ENCODE data around the gene KLC3. TPM values are rescaled to one million over a fixed set of nuclear protein-coding genes. Genes with fewer than 3 reads are reported as not detected.

KLC3 gene
- total RNA-seq, 1 donor from 2014 or later: not detected

GRCh38 chr19:45358213-45358792 is 17.8 kb downstream of the KLC3 start:
- DNase-seq (no peak), ATAC-seq (no peak)
- intact Hi-C loops (cut with micrococcal nuclease): no loop called here

DNA sequence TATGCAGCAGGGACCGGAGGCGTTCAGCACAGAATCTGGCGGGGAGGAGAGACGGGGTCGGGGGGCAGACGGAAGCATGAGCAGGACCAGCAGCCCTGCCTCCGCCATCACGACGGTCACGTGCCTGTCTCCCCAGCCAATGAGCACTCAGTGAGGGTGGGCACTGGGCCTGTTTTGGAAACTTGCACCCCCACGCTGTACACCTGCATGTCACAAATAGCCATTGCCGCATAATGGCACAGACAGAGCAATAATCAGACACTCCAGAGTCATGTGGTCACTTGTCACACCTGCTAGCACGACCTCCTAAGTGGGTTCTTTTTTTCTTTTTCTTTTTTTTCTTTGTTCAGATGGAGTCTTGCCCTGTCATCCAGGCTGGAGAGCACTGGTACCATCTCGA is 21.1 kb downstream of the KLC3 start:
- intact Hi-C loops (cut with micrococcal nuclease): no loop called here
- DNase-seq (no peak), ATAC-seq (no peak)

DNA sequence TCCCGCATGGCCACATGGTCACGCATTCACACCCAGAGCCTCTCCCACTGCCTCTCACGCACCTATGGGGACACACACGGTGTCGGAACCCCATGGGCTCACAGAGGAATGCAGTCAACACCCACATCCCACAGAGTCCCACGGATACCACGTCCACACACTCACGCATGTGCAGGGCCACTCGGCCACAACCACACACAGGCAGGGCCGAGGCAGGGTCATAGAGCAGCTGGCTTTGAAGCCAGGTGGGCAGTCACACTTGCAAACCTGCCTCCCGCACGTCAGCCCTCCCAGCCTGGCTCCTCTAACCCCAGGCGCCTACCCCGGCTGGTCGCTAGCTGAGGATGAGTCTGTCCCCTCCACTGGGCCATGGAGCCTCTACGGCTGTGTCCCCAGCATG is 21.7 kb downstream of the KLC3 start:
- DNase-seq: no peak
- ATAC-seq: no peak
- intact Hi-C loops (cut with micrococcal nuclease): no loop called here

- ATAC-seq (no peak), DNase-seq (no peak)
- intact Hi-C loops (cut with micrococcal nuclease): no loop called here
These were observed 23.4 kb downstream of the KLC3 start for GRCh38 chr19:45363861-45364459.

DNA sequence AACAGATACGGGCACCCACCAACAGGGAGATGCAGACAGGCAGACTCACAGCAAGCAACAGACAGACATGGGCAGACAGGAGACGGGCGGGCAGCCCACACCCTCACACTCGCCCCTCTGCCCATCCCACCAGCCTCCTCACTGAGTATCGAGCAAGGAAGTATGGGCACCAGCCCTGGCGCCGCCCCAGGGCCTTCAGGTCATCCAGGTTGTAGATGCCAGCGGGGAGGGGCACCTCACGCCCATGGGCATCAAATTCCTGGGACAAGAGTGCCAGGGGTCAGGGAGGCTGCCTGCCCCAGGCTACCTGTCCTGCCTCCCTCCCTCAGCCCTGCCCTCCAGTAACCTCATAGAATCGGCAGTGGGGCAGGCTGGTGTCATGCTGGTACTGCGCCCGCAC is 24.1 kb downstream of the KLC3 start:
- intact Hi-C loops (cut with micrococcal nuclease): no loop called here
- ATAC-seq (no peak), DNase-seq (no peak)

DNA sequence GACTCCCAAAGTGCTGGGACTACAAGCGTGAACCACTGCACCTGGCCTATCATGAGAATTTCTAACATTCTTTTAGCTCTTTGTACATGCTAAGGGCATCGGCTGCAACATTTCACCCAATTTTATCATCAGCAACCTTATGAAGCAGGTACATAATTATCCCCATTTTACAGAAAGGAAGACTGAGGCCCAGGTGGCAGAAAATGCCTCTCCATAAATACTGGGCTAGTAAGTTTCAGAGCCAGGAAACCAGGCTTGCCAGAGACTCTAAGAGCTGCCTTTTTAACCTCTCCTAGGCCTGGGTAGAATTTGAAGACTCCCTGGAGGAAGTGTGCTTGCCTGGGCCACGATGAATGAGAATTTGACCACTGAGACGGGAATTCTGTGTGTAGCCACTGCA is 27.6 kb downstream of the KLC3 start:
- DNase-seq (no peak), ATAC-seq (no peak)
- intact Hi-C loops (cut with micrococcal nuclease): no loop called here

DNA sequence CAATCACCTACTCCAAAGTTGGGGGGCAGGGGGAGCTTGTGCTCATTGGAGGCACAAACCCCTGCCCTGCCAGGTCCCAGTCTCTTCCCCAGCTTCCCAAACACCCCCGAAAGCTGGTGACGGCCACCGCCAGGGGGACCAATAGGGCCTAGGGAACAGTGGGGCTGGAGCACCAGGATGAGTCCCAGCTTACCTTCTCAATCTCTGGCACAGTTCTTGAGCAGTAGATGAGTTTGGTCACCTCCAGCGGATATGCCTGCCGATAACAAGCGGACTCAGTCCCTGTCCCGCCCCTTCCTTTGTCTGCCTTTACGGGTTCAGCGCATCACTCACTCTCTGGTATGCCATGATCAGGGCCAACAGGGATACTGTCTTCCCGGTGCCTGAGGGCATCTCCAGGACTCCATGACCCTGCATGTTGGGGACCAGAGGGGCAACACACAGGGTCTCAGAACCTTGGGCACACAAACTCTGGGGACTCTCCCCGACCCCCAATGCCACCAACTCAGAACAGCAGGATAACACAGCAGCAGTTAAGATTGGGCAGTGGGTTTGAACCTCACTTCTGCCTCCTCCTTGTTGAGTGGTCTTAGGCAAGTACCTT is 28.3 kb downstream of the KLC3 start:
- intact Hi-C loops (cut with micrococcal nuclease): no loop called here
- DNase-seq (no peak), ATAC-seq (no peak)

DNA sequence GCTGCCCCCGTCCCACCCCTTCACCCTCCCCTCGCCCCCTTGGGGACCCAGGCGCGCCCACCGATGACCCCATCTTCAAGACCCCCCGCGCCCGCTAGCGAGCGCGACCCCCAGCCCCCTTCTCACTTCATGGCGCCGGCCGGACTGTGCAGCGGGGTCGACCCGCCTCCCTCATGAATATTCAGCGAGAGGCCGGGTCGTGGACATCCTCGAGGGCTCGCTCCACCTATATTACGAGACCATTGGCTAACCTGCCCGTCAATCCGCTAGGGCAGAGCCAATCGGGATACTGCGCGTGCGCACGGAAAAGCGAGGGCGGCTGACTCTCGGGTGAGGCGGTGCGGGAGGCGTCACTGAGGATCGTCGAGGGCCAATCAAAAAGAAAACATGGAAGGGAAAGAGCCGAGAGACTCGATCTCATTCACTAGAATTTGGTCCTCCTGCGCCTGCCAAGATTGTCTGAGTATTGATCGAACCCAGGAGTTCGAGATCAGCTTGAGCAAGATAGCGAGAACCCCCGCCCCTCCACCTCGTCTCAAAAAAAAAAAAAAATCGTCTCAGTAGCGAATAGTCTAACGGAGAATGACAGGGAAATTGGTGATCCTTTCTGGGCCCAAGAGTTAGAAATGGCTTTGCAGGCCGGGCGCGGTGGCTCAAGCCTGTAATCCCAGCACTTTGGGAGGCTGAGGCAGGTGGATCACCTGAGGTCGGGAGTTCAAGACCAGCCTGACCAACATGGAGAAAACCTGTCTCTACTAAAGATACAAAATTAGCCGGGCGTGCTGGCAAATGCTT is 30.1 kb downstream of the KLC3 start, which contains the start of gene ERCC2:
TSS of gene ERCC2 (minus strand) at position 164 of the 795 bp plus-strand sequence. CDS start at position 131, 33 bp downstream.
- ATAC-seq (peak; percentile 98), DNase-seq (peak; percentile 98)
- intact Hi-C loops (cut with micrococcal nuclease): no loop called here

GRCh38 chr19:45376045-45376724 is 35.6 kb downstream of the KLC3 start:
- peak; percentile 48 for DNase-seq
- intact Hi-C loops (cut with micrococcal nuclease): no loop called here
- ATAC-seq: peak; percentile 73

DNA sequence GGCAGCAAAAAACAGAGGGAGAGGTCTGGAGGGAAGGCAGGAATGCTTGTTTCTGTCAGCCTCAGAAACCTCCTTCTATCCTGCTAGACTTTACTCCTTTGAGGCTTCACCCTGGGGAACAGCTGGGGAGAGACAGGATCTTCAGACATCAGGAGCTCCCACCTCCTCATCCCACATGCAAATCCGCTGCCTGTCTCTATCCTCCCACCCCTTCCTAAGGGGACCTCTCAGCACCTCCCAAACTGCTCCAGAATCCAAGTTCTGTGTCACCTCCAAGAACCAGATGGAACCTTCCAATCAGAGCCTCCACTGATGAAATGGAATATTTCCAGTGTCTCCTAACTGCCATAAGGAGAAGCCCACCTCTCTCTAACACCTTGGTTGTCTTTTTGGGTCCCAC is 39.6 kb downstream of the KLC3 start:
- ATAC-seq (no peak), DNase-seq (no peak)
- intact Hi-C loops (cut with micrococcal nuclease): no loop called here

DNA sequence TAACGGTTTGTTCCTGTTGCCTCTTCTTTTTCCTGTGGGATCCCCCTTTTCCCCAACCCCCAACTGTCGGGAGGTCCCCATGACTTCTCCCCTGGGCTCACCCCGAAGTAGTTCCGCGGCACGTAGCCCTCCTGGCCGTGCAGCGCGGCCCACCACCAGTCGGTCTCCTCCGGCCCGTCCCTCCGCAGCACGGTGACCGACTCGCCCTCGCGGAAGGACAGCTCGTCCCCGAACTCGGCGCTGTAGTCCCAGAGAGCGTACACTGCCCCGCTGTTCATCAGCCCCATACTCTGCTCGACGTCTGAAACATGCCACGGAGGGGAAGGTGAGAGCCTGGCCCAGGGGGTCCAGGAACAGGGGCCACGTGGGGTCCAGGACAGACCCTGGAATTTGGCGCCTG is 41.9 kb downstream of the KLC3 start:
- intact Hi-C loops (cut with micrococcal nuclease): no loop called here
- no peak for DNase-seq
- no peak for ATAC-seq

- ATAC-seq (peak; percentile 51), DNase-seq (no peak)
- intact Hi-C loops (cut with micrococcal nuclease): no loop called here
These were observed 45.1 kb downstream of the KLC3 start for GRCh38 chr19:45385392-45386221.

- ATAC-seq (peak; percentile 4), DNase-seq (no peak)
- intact Hi-C loops (cut with micrococcal nuclease): no loop called here
These were observed 50.8 kb downstream of the KLC3 start for GRCh38 chr19:45391346-45391745.

GRCh38 chr19:45391871-45392665 is 51.5 kb downstream of the KLC3 start:
- DNase-seq: no peak
- ATAC-seq: no peak
- intact Hi-C loops (cut with micrococcal nuclease): no loop called here

DNA sequence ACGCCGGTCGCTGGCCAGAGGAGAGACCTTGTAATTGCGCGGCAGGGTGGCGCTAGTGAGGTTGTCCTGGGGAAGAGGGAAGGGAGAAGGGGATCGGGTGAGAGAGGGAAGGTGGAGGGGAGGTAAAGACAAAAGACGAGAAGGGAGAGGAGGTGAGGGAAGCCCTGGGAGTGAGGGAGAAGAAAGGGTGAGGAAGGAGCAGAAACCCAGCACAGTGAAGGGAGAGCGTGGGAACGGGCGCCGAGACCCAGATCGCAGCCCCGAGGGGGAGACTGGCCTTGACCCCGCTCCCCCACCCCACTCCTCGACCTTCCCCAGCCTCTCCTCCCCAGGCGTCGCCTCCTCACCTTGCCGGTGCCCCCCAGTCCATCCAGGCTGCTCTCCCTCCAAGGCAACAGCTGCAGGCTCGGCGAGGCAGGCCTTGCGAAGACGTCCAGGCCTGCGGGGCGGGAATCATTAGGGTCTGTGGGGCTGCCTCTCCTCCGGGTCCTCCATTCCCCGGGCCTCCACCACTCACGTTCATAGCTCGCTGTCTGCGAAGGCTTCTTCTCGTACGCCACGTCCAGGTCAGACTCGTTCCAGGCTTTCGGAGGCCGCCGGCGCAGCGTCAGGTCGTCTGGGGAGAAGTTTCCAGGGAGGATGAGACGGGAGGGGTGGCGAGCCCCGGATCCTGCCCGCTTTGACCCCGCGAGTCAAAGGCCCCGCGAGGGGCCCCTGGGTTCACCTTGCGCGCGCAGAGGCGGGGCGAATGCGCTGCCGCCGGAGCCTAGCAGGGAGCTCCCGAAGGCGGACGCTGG is 55.5 kb downstream of the KLC3 start:
- DNase-seq: no peak
- ATAC-seq: no peak
- intact Hi-C loops (cut with micrococcal nuclease): no loop called here

GRCh38 chr19:45400192-45400591 is 59.6 kb downstream of the KLC3 start:
- DNase-seq (no peak), ATAC-seq (no peak)
- intact Hi-C loops (cut with micrococcal nuclease): no loop called here
